Stimulated activated CD4-positive, alpha-beta T cell treated with anti-CD3 and anti-CD28 coated beads, Interleukin-15, amount 100 ng/mL, for 48 hours (primary cell): Measurements from ENCODE around the gene ZBTB48.
"Not testable (repeated sequence)": the region's sequence is repeated elsewhere in the genome, so short reads cannot be mapped to it uniquely, and the experiment has no call there.

Experiments used
- DNase-seq, 2 donors: peaks; one replicate each; pipeline ENCODE4 v3.0.0-alpha.2; 2020; ENCODE audit warnings: low read depth in 2 of 2

The ZBTB48 gene

GRCh38 chr1:6591222-6591621 lies 11.4 kb downstream of the ZBTB48 start:
- DNase-seq: no peak

GRCh38 chr1:6591644-6592043 lies 11.8 kb downstream of the ZBTB48 start:
- no peak for DNase-seq

GRCh38 chr1:6592441-6592840 lies 12.6 kb downstream of the ZBTB48 start:
- no peak for DNase-seq

- DNase-seq: no peak
Observed at GRCh38 chr1:6592865-6593593, 13.2 kb downstream of the ZBTB48 start.

- no peak for DNase-seq
Observed at GRCh38 chr1:6593810-6594209, 14.0 kb downstream of the ZBTB48 start.

- no peak for DNase-seq
Observed at GRCh38 chr1:6594977-6595740, 15.4 kb downstream of the ZBTB48 start.

GRCh38 chr1:6596351-6596750 lies 16.6 kb downstream of the ZBTB48 start:
- no peak for DNase-seq

- DNase-seq: no peak
Observed at GRCh38 chr1:6596886-6597776, 17.3 kb downstream of the ZBTB48 start.

GRCh38 chr1:6597777-6598131 lies 18.0 kb downstream of the ZBTB48 start:
- no peak for DNase-seq

GRCh38 chr1:6599141-6599975 lies 19.6 kb downstream of the ZBTB48 start:
- peak in 1 of 2 donors; percentile 53 for DNase-seq

GRCh38 chr1:6599991-6600390 lies 20.2 kb downstream of the ZBTB48 start:
- not testable (repeated sequence) for DNase-seq

GRCh38 chr1:6600410-6601048 lies 20.7 kb downstream of the ZBTB48 start:
- no peak for DNase-seq

GRCh38 chr1:6601049-6601922 lies 21.5 kb downstream of the ZBTB48 start:
- DNase-seq: peak; percentile 83 to 84

GRCh38 chr1:6601923-6602668 lies 22.3 kb downstream of the ZBTB48 start:
- no peak for DNase-seq

GRCh38 chr1:6602669-6603237 lies 23.0 kb downstream of the ZBTB48 start, which contains the start of gene KLHL21:
TSS of gene KLHL21 (minus strand) at chr1:6602869. CDS start at chr1:6602817, 52 bp downstream.
- DNase-seq: peak; percentile 78 to 82

- DNase-seq: peak in 1 of 2 donors; percentile 51
Observed at GRCh38 chr1:6603238-6603914, 23.6 kb downstream of the ZBTB48 start.

- DNase-seq: no peak
Observed at GRCh38 chr1:6603915-6604558, 24.2 kb downstream of the ZBTB48 start.
